HepG2 (cell line): Measurements from ENCODE around the gene CKS1B. TPM values are rescaled to one million over a fixed set of nuclear protein-coding genes. Genes with fewer than 3 reads are reported as not detected.

Experiments
- CHCHD3 ChIP-seq: sonication (generic); formaldehyde crosslinking; IDR thresholded peaks from 2 replicates; pipeline ENCODE4 v1.8.0; 2022; ENCODE audit warnings: mild to moderate bottlenecking, missing genetic modification reagents, moderate library complexity
- FOXK2 ChIP-seq: fragments of 450-650 bp; IDR thresholded peaks from 2 replicates; pipeline ENCODE4 v1.6.1; 2016
- GTF3A ChIP-seq: sonication (generic); formaldehyde crosslinking; conservative IDR thresholded peaks from 2 replicates; pipeline ENCODE4 v1.4.0; 2020; ENCODE audit warnings: mild to moderate bottlenecking, missing genetic modification reagents
- HNF4A ChIP-seq: sonication (generic); formaldehyde crosslinking; IDR thresholded peaks from 2 replicates; pipeline ENCODE4 v1.4.0; 2020; ENCODE audit warnings: missing genetic modification reagents
- MAFF ChIP-seq: IDR thresholded peaks from 2 replicates; pipeline ENCODE4 v1.6.1; 2011; ENCODE audit warnings: low read depth, low read length, improper control_type of control experiment
- NFE2 ChIP-seq: sonication (generic); formaldehyde crosslinking; IDR thresholded peaks from 2 replicates; pipeline ENCODE4 v1.4.0; 2020; ENCODE audit warnings: missing genetic modification reagents
- NRL ChIP-seq: sonication (generic); formaldehyde crosslinking; IDR thresholded peaks from 2 replicates; pipeline ENCODE4 v1.5.0; 2020; ENCODE audit warnings: missing genetic modification reagents, mild to moderate bottlenecking, moderate library complexity, borderline replicate concordance
- PHF8 ChIP-seq: sonication (generic); formaldehyde crosslinking; IDR thresholded peaks from 2 replicates; pipeline ENCODE4 v1.5.0; 2020; ENCODE audit warnings: missing genetic modification reagents
- ZNF24 ChIP-seq: fragments of 450-650 bp; IDR thresholded peaks from 2 replicates; pipeline ENCODE4 v1.6.1; 2017; ENCODE audit warnings: antibody characterized with exemption, mild to moderate bottlenecking
- ZNF264 ChIP-seq: sonication (generic); formaldehyde crosslinking; IDR thresholded peaks from 2 replicates; pipeline ENCODE4 v1.4.0; 2020; ENCODE audit warnings: missing genetic modification reagents
- ZNF432 ChIP-seq: sonication (generic); formaldehyde crosslinking; IDR thresholded peaks from 2 replicates; pipeline ENCODE4 v1.5.0; 2020; ENCODE audit warnings: missing genetic modification reagents, mild to moderate bottlenecking, borderline replicate concordance
- ZNF598 ChIP-seq: sonication (generic); formaldehyde crosslinking; IDR thresholded peaks from 2 replicates; pipeline ENCODE4 v1.5.1; 2020; ENCODE audit warnings: mild to moderate bottlenecking, missing genetic modification reagents, borderline replicate concordance
- ZNF7 ChIP-seq: IDR thresholded peaks from 2 replicates; pipeline ENCODE4 v1.6.1; 2016; ENCODE audit warnings: missing biosample characterization, missing genetic modification reagents
- ZSCAN20 ChIP-seq: sonication (generic); formaldehyde crosslinking; IDR thresholded peaks from 2 replicates; pipeline ENCODE4 v1.4.0; 2020; ENCODE audit warnings: missing genetic modification reagents, mild to moderate bottlenecking, borderline replicate concordance
- polyA plus RNA-seq, 8 experiments: library from polyadenylated mRNA; depleted of rRNA in 3 of 8; stranded (reverse) in 7 of 8; unstranded in 1 of 8; fragments of >200 nt; fragmentation: Illumina TruSeq in 4 of 8; extraction: Trizol in 4 of 8; gene quantifications; 2 replicates each; pipeline versions ENCODE4 v1.2.1 to v1.2.3, GENCODE V29; 2011 to 2016; ENCODE audit warnings: low read depth in 4 of 8, missing spikeins in 1 of 8, mixed read lengths in 1 of 8; ENCODE audit not compliant: insufficient read depth in 1 of 8
- total RNA-seq, 5 experiments: library from RNA; depleted of rRNA; stranded (reverse); fragments of >200 nt; fragmentation: Illumina TruSeq; extraction: Trizol; gene quantifications; 2 replicates each; pipeline ENCODE4 v1.2.3, GENCODE V29; 2016; ENCODE audit warnings: low read depth in 1 of 5
- TF ChIP-seq, protein P1 (sequence below): sonication (generic); formaldehyde crosslinking; IDR thresholded peaks from 2 replicates; pipeline ENCODE4 v1.8.0; 2022; ENCODE audit warnings: mild to moderate bottlenecking, missing genetic modification reagents, moderate library complexity
- TF ChIP-seq, protein P2 (sequence below): IDR thresholded peaks from 2 replicates; pipeline ENCODE4 v1.6.1; 2016; ENCODE audit warnings: missing compliant biosample characterization, missing genetic modification reagents, borderline replicate concordance
- TF ChIP-seq, protein P3 (sequence below): sonication (generic); formaldehyde crosslinking; IDR thresholded peaks from 2 replicates; pipeline ENCODE4 v1.4.0; 2020; ENCODE audit warnings: missing genetic modification reagents
- TF ChIP-seq, protein P4 (sequence below): IDR thresholded peaks from 2 replicates; pipeline ENCODE4 v1.4.0; 2020; ENCODE audit warnings: mild to moderate bottlenecking, missing genetic modification reagents
- TF ChIP-seq, protein P5 (sequence below): sonication (generic); formaldehyde crosslinking; IDR thresholded peaks from 2 replicates; pipeline ENCODE4 v1.8.0; 2022; ENCODE audit warnings: missing genetic modification reagents, mild to moderate bottlenecking, borderline replicate concordance

CKS1B gene
- total and polyA plus RNA-seq, 2 of the 13 experiments (the other 11 are each of a cell fraction or from before 2014, with no cell fraction given): 217 to 222 TPM

DNA sequence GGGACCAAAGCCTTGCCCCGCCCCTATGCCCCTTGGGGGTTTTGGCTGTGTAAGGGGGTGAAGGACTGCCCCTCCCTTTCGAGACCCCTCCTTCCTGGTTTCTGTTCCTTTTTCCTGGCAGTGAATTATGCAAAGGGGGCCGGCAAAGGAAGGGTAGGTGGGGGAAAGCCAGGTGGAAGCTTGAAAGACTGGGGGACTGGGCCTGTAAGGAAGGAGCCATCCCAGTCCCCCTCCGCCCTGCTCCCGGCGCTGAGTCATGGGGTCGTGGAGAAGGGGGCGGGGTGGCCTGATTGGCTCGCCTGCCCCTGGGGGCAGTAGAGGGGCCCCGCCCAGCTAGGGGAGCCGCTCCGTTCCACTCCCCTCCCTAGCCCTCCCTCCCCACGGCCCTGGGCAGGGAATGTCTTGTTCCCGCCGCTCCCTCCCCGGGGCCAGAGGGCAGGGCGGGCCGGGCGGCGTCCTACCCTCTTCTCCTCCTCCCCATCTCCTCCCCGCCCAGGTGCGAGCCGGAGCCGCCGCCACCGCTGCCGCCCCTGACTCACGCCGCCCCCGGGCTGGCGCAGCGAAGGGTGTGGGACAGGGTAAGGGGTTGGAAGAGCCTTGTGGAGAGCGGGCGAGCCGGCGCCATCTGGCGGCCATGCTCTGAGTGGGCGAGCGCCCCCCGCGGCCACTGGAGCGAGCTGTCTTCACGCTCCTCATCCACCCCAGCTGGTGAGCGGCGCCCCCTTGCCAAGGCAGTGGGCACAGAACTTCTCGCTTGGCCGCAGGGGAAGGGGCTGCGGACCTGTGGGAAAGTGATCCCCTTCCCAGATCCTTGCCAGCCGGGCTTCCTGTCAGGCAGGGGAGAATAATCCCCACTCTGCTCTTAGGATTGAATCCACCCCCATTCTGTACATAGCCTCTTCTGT, 42.8 kb downstream of the CKS1B start (continued):
- TF ChIP-seq, protein P1, sequence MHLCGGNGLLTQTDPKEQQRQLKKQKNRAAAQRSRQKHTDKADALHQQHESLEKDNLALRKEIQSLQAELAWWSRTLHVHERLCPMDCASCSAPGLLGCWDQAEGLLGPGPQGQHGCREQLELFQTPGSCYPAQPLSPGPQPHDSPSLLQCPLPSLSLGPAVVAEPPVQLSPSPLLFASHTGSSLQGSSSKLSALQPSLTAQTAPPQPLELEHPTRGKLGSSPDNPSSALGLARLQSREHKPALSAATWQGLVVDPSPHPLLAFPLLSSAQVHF (CRISPR knock-in tag): no peak
- TF ChIP-seq MAFF: no peak
- no peak; the same call in 1 of the 2 replicates for TF ChIP-seq ZNF24
- TF ChIP-seq FOXK2: no peak
- no peak for TF ChIP-seq GTF3A (CRISPR knock-in tag)
- TF ChIP-seq ZNF264: 0 out of 2 replicates have a peak, but pooled peaks have one; percentile 20
- TF ChIP-seq, protein P2, sequence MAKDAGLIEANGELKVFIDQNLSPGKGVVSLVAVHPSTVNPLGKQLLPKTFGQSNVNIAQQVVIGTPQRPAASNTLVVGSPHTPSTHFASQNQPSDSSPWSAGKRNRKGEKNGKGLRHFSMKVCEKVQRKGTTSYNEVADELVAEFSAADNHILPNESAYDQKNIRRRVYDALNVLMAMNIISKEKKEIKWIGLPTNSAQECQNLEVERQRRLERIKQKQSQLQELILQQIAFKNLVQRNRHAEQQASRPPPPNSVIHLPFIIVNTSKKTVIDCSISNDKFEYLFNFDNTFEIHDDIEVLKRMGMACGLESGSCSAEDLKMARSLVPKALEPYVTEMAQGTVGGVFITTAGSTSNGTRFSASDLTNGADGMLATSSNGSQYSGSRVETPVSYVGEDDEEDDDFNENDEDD (CRISPR knock-in tag): peak; percentile 79; the same call in 1 of the 2 replicates
- 0 out of 2 replicates have a peak, but pooled peaks have one; percentile 48 for TF ChIP-seq NFE2 (CRISPR knock-in tag)
- no peak for TF ChIP-seq ZNF7 (CRISPR knock-in tag)
- TF ChIP-seq, protein P3, sequence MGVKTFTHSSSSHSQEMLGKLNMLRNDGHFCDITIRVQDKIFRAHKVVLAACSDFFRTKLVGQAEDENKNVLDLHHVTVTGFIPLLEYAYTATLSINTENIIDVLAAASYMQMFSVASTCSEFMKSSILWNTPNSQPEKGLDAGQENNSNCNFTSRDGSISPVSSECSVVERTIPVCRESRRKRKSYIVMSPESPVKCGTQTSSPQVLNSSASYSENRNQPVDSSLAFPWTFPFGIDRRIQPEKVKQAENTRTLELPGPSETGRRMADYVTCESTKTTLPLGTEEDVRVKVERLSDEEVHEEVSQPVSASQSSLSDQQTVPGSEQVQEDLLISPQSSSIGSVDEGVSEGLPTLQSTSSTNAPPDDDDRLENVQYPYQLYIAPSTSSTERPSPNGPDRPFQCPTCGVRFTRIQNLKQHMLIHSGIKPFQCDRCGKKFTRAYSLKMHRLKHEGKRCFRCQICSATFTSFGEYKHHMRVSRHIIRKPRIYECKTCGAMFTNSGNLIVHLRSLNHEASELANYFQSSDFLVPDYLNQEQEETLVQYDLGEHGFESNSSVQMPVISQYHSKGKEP (CRISPR knock-in tag): no peak
- TF ChIP-seq PHF8 (CRISPR knock-in tag): peak; percentile 51; the same call in 1 of the 2 replicates
- peak; percentile 37; the same call in 1 of the 2 replicates for TF ChIP-seq HNF4A (CRISPR knock-in tag)
- no peak for TF ChIP-seq ZNF432 (CRISPR knock-in tag)
- TF ChIP-seq, protein P4, sequence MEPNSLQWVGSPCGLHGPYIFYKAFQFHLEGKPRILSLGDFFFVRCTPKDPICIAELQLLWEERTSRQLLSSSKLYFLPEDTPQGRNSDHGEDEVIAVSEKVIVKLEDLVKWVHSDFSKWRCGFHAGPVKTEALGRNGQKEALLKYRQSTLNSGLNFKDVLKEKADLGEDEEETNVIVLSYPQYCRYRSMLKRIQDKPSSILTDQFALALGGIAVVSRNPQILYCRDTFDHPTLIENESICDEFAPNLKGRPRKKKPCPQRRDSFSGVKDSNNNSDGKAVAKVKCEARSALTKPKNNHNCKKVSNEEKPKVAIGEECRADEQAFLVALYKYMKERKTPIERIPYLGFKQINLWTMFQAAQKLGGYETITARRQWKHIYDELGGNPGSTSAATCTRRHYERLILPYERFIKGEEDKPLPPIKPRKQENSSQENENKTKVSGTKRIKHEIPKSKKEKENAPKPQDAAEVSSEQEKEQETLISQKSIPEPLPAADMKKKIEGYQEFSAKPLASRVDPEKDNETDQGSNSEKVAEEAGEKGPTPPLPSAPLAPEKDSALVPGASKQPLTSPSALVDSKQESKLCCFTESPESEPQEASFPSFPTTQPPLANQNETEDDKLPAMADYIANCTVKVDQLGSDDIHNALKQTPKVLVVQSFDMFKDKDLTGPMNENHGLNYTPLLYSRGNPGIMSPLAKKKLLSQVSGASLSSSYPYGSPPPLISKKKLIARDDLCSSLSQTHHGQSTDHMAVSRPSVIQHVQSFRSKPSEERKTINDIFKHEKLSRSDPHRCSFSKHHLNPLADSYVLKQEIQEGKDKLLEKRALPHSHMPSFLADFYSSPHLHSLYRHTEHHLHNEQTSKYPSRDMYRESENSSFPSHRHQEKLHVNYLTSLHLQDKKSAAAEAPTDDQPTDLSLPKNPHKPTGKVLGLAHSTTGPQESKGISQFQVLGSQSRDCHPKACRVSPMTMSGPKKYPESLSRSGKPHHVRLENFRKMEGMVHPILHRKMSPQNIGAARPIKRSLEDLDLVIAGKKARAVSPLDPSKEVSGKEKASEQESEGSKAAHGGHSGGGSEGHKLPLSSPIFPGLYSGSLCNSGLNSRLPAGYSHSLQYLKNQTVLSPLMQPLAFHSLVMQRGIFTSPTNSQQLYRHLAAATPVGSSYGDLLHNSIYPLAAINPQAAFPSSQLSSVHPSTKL (CRISPR knock-in tag): peak; percentile 74
- TF ChIP-seq, protein P5, sequence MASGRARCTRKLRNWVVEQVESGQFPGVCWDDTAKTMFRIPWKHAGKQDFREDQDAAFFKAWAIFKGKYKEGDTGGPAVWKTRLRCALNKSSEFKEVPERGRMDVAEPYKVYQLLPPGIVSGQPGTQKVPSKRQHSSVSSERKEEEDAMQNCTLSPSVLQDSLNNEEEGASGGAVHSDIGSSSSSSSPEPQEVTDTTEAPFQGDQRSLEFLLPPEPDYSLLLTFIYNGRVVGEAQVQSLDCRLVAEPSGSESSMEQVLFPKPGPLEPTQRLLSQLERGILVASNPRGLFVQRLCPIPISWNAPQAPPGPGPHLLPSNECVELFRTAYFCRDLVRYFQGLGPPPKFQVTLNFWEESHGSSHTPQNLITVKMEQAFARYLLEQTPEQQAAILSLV (CRISPR knock-in tag): peak; percentile 69; the same call in 1 of the 2 replicates
- peak; percentile 52; the same call in 1 of the 2 replicates for TF ChIP-seq NRL
- TF ChIP-seq CHCHD3 (CRISPR knock-in tag): peak; percentile 86; the same call in 1 of the 2 replicates
- peak; percentile 59; the same call in 1 of the 2 replicates for TF ChIP-seq ZNF598
- peak; percentile 48; the same call in 1 of the 2 replicates for TF ChIP-seq ZSCAN20 (CRISPR knock-in tag)
